GM21528 (cell line): ENCODE data around the gene SH2D3A.
"Not testable (repeated sequence)": the region's sequence is repeated elsewhere in the genome, so short reads cannot be mapped to it uniquely, and the experiment has no call there.

Experiments used
- ATAC-seq: cut with Tn5 transposase; IDR thresholded peaks from one replicate; pipeline ENCODE4 v1.9.1; 2021; ENCODE audit warnings: mild to moderate bottlenecking, moderate library complexity; ENCODE audit not compliant: unreplicated experiment, low FRiP score

SH2D3A gene

DNA sequence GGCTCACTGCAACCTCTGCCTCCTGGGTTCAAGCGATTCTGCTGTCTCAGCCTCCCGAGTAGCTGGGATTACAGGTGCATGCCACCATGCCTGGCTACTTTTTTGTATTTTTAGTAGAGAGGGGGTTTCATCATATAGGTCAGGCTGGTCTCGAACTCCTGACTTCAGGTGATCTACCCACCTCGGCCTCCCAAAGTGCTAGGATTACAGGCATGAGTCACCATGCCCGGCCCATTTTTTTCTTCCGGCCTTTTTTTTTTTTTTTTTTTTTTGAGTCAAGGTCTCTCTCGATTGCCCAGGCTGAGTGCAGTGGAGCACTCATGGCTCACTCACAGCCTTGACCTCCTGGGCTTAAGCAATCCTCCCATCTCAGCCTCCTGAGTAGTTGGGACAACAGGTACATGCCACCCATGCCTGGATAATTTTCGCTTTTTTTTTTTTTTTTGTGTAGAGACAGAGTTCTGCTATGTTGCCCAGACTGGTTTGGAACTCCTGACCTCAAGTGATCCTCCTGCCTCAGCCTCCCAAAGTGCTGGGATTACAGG, 4.9 kb downstream of the SH2D3A start:
- not testable (repeated sequence) for ATAC-seq

DNA sequence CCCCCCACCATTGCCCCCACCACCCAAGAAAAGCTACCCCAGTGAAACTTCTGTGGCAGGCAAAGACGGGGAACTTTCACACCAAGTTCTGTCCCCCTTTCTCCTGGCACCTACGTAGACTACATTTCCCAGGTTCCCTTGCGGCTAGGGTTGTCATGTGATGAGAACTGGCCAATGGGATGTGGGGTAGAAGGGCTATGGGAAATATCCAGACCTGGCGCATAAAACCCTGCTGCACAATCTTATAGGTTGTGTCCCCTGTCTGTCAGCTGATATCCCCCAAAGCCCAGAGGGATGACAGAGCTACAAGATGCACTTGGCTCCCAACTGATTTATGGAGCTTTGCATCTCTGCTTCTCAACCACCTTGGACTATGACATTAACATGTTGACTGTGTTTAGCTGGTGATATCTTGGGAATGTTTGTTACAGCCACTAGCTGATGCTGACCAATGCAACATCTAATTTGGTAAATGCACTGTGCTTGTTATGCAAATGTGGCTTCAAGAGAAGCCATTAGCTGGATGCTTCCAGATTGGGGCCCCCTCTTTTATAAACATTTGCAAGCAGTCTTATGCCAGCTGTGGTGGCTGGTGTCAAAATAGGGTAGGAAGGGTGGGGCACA, 6.1 kb downstream of the SH2D3A start:
- no peak for ATAC-seq

DNA sequence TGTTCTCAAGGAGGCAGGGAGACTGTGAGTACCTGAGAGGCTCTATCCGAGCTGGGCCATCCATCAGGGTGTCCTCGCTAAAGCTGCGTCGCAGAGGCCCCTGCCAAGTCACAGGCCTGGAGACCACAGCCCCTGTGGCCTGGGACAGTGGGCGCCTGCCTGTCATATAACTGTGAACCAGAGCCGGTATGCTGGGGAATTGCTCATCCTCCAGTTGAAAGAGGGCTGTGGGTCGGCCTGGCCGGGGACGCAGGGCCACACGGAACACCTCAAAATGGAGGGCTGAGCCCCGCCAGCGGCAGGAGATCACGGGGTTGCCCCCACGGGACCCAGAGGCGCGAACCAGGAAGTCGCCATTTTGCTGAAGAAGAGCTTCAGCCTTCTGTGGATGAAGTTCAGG, 6.6 kb downstream of the SH2D3A start:
- no peak for ATAC-seq

DNA sequence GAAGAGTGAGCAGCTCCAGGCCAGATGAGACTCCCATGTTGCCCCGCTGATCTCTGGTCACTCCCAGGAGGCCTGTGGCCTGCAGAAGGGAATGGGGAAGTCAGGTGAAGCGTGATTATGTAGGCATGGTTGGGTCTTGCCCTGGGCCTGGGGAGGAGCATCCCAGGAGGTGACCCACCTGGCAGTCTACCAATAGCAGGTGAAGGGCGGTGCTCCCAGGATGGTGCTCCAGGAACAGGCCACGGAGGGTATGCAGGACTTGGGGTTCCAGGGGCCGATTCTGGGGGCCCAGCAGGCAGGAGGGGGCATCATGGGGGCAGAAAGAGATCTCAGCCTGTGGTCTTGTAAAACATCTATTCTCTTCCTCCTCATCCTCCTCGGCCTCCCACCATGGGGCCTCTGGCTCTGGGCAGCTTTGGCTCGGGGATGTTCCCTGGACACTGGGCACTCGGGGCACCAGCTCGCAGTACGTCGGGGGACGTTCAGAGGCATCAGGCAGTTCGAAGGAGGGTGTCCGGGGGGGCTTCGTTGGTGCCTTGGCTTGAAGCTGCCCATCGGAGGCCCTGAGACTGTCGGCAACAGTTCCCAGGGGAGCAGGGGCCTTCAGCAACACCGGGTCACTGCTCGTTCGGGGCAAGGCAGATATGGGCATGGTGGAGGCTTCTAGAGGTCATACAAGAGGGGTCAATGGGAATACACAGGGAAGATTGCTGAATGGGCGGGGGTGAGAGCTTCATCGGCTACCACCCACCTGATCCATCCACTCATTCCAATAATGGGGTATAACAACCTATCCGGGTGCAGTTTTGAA, 12.4 kb downstream of the SH2D3A start:
- ATAC-seq = no peak

DNA sequence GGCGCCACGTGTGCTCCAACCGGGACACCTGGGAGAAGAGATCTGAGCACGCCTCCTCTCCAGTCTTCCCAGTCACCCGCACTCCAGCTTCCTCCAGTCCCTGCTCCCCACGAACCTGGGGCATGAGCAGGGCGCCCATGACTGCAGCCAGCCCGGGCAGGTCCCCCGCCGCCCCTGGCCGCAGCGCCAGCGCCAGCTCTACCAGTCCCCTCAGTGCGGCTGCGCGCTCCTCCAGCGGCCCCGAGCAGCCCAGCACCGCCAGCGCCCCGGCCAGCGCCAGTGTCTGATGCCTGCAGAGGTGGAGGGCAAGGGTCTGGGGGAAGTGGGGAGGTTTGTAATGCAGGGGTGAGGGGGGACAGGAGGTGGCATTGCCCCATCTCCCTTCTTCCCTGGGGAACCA, 13.1 kb downstream of the SH2D3A start:
- ATAC-seq = no peak

DNA sequence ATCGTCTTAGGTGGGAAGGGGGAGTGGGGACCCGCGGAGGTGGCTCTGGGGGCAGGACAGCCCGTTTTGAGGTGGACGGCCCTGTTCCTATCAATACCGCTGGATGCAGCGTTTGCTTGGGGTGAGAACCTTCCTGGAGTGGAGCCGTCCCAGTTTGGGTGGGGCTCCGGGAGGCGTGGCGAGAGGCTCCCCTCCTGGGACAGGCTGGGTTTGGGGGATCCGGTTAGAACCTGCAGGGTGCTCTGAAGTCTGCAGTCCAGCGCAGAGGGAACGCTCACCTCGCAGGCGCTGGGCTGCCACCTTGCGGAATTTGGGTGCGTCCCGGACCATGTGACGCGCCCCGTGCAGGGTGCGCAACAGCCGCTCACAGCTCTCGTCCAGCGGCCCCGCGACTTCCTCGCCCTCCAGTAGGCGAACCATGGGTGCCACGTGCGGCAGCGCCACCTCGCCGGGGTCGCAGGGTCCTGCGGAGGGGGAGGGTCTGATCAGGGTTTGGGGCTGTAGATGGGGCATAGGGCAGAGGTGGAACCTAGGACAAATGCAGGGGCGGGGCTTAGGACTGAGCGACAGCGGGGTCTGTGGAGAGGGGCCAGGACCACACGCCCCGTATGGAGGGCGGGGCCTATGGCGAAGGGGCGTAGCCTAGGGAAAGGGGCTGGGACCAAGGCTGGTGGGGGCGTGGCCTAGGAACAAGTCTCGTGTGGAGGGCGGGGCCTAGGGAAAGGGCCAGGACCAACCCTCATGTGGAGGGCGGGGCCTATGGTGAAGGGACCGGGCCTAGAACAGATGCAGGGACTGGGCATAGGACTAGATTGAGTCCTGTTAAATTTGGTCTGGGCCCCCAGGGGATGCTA, 13.8 kb downstream of the SH2D3A start:
- ATAC-seq = peak; percentile 69

DNA sequence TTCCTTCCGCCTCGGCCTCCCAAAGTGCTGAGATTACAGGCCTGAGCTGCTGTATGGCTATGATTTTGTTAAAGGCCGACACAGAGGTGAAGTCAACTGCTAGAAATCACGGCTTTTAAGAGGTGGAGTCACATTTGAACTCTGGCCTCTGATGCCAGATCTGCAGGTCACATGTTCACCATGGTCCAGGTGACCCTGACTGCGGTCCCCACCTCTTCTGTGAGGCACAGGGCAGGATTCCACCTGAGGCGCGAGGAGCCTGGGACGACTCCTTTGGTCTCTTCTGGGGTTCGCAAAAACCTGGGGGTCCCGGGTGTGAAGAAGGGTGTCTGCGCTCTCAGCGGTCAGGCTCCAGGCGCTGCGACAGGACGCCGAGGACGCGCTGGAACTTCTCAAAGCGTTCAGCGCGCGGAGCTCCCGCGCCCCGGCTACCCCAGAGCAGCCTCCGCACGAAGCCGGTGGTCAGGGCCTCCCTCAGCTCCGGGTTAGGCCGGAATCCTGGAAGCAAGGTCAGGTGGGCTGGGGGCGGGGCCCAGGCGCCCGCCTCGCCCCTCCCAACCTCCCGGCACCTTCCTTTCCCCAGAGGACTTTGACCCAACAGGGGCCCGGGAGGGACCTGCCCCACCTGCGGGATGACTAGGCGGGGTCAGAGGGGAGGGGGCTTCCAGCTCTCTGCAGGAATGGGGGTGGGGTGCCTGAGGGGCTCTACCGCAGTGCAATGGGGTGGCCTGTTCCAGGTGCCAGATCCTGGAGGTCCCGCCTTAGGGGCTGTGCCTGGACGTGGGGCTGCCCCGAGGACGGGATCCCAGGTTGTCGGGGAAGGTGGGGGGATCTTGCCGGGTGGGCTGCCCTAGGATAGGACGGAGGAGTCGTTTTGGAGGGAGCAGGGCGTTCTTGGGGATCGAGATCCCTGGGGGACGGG, 14.7 kb downstream of the SH2D3A start:
- ATAC-seq = no peak

DNA sequence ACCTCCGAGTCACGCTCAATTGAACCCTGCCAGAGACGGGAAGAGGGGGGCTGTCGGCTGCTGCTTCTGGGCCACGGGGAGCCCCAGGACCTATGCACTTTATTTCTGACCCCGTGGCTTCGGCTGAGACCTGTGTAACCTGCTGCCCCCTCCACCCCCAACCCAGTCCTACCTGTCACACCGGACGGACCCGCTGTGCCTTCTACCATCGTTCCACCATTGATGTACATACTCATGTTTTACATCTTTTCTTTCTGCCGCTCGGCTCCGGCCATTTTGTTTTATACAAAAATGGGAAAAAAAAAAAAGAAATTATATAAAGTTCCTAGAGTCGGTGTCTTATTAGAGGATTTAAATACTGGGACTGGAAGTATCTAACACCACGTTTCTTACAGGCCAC, 16.0 kb downstream of the SH2D3A start:
- ATAC-seq = no peak

DNA sequence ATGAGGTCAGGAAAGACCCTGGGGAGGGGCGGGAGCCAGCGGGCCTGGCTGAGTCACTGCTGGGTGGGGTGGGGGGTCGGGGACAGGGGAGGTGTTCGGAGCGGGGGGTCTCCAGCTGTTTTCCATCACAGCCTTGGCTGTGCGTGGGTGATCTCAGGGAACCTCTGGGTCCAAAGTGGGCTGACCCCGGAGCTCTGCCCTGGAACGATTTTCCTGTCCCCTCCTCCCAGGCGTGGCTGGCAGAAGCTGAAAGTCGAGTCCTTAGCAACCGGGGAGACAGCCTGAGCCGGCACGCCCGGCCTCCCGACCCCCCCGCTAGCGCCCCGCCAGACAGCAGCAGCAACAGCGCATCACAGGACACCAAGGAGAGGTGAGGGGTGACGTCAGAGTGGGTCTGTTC, 17.2 kb downstream of the SH2D3A start:
- ATAC-seq = no peak

DNA sequence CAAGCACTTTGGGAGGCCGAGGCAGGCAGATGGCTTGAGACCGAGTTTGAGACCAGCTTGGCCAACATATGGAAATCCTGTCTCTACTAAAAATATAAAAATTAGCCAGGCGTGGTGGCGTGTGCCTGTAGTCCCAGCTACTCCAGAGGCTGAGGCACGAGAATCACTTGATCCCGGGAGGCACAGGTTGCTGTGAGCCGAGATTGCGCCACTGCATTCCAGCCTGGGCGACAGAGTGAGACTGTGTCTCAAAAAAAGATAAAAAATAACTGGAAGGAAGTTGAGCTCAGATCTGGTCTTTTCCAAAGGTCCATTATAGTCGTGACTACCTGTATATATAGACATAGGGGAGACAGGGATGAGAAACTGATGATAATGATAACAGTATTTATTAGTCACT, 18.7 kb downstream of the SH2D3A start:
- ATAC-seq = not testable (repeated sequence)

DNA sequence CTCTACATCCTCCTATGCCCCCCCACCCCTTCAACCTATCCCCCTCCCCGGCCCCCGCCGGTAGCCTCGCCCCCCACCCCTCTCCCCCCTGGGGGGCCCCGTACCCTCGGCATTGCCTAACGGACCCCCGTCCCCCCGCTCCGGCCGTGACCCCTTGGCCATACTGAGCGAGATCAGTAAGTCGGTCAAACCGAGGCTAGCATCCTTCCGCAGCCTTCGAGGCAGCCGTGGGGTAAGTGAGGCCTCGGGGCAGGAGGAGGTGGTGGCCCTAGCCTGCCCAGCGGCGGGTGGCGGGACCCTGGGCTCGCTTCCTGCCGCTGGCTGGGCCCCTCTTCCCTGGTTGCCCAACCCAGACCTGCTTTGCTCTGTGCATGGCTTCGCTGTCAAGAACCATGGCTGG, 21.3 kb downstream of the SH2D3A start:
- no peak for ATAC-seq

DNA sequence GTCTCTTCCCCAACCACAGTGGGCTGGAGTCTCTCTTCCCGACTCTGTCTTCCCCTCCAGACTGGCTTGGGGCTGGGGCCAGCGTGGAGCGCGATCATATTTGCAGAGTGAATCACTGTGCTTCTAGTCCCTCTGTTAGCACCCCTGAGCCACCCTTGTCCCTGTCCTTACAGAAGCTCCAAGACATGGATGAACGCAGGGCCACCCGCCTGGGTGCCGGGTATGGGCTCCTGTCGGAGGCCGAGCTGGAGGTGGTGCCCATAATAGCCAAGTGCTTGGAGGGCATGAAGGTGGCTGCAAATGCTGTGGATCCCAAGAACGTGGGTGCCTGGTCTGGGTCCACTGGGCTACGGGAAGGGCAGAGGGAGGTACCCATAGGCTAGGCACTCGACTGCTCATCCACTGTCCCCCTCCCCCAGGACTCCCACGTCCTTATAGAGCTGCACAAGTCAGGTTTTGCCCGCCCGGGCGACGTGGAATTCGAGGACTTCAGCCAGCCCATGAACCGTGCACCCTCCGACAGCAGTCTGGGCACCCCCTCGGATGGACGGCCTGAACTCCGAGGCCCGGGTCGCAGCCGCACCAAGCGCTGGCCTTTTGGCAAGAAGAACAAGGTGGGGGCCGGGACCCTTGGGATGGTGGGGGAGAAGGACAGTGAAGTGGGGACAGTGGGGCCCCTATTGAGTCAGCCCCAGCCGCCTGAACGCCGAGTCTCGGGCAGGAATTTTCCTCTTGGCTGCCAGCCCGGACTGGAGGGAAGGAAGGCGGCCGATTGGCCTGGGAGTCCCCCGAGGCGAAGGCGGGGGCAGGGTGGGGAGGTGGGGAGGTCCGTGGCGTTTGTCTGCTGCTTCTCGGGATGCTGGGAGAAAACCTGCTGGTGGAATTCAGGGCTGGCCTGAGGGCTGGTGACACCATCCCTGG, 22.6 kb downstream of the SH2D3A start:
- no peak for ATAC-seq

DNA sequence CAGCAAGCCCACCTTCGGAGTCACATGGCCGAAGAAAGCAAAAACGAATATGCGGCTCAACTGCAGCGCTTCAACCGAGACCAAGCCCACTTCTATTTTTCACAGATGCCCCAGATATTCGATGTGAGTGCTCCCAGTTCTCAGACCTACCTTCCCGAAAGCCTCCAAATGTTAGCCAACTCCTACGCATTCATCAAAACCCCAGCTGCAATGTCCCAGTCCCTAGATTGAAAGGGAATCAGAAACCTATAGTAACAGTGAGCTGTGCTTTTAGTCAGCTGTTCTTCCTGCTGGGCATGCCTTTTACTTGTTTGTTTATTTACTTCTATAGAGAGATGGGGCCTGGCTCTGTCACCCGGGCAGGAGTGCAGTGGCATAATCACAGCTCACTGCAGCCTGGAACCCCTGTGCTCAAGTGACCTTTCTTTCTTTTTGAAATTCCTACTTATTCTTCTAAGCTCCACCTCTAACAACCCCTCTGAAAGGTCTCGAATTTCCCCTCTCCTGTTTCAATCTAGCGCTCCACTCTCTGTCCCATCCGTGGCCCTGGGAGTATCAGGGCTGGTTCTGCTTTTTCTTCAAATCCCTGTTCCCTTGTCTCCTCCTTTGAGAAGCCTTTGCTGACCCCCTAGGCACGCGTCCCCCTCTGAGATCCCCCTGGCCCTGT, 23.4 kb downstream of the SH2D3A start:
- ATAC-seq = no peak

DNA sequence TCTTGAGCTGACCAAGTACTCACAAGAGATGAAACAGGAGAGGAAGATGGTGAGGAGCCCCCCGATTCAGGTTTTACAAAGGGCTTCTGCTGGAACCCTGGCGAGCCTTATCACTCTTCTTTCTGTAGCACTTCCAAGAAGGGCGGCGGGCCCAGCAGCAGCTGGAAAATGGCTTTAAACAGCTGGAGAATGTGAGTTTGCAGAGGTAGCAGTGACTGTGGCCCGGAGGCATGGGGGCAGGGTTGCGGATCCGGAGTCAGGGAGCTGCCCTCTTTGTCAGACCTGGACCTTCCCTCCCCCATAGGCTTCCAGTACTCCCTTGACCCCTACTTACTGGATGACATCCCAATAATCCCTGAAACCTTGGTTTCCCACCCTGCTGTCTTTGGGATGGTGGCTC, 24.2 kb downstream of the SH2D3A start:
- ATAC-seq = no peak

DNA sequence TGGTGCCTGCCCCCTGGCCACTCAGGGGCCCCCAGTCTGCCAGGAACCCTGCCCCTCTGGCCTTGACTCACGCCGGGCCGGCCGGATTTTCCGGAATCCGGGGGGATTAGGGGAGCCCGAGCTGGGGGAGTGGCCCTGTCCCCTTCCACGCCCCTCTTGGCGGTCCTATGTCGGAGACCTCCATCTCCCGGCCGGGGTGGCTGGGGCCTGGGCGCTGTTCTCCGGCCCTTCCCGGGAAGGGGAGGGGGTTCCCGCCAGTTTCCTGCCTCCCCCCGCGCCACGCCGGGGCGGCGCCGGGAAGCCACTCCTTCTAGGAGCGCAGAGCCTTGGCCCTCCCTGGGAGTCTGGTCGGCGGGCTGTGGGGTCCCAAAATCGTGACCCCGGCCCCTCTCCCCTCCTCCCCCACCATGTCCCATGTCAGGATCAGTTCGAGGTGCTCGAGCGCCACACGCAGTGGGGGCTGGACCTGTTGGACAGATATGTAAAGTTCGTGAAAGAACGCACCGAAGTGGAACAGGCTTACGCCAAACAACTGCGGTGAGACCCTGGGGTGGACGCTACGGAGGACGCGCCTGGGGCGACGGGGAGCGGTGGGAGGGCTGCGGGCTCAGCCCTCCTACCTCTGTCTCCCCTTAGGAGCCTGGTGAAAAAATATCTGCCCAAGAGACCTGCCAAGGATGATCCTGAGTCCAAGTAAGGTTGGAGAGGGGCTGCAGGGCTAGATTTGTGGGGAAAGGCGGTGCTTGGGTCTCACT, 26.5 kb downstream of the SH2D3A start:
- no peak for ATAC-seq

DNA sequence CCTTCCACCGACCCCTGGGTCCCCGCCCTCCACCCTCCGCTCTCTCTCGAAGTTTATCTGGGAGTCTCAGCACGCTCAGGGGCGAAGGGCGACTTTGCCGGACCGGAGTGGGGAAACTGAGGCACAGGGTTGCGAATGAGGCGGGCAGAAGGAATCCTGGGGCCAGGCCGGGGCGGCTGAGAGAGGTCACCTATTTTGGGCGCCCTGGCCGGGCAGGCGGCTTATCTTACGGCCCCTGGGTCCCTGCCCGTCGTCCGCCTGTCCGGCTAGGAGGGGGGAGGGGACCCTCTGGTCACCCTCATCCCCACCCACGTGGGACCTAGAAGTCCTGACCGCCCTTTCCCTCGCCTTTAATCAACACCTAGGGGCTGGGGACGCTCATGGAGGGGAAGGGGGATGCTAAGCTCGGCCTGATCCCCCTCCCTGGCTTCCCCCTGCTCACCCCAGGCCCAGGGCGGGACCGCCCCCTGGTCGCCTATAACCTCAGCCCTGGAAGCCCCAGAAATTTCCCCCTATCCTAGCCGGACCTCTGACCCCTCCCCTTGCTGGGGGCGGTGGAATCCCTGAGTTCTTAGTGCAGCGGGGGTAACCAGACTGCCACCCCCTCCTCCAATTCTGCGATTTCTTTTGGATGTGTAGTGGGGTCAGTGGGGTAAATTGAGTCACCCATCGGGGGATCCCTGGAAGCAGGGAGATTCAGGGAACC, 27.2 kb downstream of the SH2D3A start:
- ATAC-seq = no peak

DNA sequence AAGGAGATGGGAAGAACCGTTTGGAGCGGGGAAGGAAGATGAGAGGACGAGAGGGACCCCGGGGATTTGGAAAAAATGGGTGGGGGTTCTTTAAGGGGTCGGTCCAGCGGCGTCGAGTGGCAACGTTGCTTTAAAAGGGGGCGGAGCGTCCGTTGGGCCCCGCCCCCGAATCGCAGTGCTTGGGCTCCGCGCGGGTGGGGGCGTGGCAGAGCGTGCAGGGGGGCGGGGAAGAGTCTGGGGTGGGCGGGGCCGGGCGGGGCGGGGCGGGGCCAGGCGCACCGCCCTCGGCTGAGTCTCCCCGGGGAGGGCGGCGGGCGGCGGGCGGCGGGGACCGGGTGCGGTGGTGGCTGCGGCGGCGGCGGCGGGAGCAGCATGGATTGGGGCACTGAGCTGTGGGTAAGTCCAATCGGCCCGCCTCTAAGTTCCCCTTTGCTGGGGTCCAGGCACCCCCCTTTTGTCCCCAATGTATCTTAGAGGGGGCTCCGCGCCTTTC, 27.8 kb downstream of the SH2D3A start, which contains the start of gene TRIP10:
TSS of gene TRIP10 (plus strand) at position 291 of the 493 bp plus-strand sequence. CDS start at position 373, 82 bp downstream.
- ATAC-seq = no peak
